Measurements from ENCODE around the gene FOXP2.

DNA sequence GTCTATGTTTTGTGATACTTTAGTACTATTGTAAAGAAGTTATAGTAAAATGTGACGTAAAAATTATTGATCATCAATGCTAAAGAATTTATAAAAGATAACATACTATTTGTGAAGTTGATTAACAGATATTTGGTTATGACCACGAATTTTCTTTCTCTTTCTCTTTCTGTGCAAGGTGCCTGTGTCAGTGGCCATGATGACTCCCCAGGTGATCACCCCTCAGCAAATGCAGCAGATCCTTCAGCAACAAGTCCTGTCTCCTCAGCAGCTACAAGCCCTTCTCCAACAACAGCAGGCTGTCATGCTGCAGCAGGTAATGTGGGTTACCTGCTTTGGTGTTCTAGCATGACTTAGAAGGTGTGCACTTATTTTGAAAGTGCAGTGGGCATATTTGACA lies 213.7 kb downstream of the FOXP2 start:
- TF ChIP-seq CTCF (conservative IDR thresholded peaks at IDR 0.05; ENCODE audit: low read length) (no peak), EZH2phosphoT487 (IDR thresholded peaks at IDR 0.05; ENCODE audit: borderline replicate concordance) (no peak)

Data from Loucy (cell line).